Measurements from ENCODE around the gene ADAM8.

ADAM8 gene

DNA sequence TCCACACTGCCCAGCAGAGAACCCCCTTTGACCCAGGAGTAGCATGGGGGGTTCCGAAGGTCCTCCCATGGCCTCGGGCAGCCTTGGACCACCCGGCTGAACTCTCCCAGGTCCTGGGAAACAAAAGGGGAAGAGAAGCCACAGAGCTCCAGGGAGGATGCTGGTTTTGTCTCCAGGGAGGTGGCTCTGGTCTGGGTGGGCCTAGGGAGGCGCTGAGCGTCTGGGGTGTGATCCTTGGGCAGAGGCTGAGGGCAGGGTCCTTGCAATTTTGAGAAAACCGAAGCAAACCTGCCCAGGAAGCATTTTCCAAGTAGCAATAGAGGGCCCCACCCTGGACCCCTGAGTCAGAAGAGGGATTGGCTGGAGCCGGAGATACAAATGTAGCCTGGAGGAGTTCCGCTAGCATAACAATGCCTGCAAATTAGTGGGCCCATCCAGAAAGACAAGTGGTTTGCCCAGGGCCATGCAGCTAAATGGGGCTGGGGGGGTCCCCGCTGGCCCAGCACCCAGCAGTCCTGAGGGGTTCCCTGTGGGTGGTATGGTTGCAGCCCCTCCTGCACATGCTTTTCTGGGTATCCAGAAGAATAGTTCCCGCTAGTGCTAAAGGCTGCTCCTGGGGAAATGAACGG, 44.6 kb downstream of the ADAM8 start:
- Histone ChIP-seq H3K27me3 (ENCODE audit: control insufficient read depth in 2 of 2, insufficient read depth in 2 of 2, low read length in 2 of 2) (peaks cover 17 to 18% of the 10 kb centered on the region in 2 donors), H3K36me3 (ENCODE audit: control insufficient read depth in 2 of 2, insufficient read depth in 2 of 2, low read length in 2 of 2) (no peaks in the 10 kb centered on the region), H3K9ac (ENCODE audit: low read depth in 1 of 2, low read length in 2 of 2) (no peak overlapping the region), H3K9me3 (ENCODE audit: control insufficient read depth in 2 of 2, low read length in 2 of 2) (no peaks in the 10 kb centered on the region), H3K4me1 (ENCODE audit: control insufficient read depth in 2 of 2, insufficient read depth in 2 of 2, low read length in 2 of 2) (no peaks in the 10 kb centered on the region), H3K27ac (ENCODE audit: low read depth in 2 of 2, low read length in 2 of 2) (no peak overlapping the region), H3K4me3 (ENCODE audit: low read length in 2 of 2) (no peak overlapping the region)

DNA sequence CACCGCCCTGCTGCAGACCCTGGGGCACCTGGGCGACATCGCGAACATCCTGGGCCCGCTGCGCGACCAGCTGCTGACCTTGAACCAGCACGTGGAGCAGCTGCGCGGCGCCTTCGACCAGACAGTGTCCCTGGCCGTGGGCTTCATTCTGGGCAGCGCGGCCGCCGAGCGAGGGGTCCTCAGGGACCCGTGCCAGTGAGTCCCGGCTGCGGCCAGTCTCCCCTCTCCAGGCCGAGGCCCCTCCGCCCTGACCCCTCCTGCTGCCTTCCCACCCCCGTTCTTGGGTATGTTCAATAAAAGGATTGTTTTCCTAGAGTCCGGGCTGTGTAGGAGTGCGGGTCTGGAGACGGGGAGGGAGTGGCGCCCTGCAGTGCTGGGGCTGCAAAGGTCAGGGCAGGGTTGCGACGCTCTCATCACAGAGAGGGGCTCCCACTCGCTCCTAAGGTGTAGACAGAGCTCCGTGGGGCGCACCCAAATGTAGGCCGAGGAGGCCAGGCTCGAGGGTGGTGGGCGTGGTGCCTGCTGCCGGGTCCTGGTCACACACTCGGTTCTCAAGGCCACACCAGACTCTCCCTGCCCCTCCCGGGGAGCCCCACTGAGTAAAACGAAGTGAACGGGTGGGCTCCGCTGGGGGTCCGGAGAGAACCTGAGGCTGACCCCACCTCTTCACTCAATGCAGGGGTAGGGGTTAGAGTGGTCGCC, 45.3 kb downstream of the ADAM8 start:
- no peak overlapping the region for H3K4me3 ChIP-seq (ENCODE audit: low read length in 2 of 2)
- H3K27me3 ChIP-seq (ENCODE audit: control insufficient read depth in 2 of 2, insufficient read depth in 2 of 2, low read length in 2 of 2) = peaks cover 18 to 22% of the 10 kb centered on the region in 2 donors

DNA sequence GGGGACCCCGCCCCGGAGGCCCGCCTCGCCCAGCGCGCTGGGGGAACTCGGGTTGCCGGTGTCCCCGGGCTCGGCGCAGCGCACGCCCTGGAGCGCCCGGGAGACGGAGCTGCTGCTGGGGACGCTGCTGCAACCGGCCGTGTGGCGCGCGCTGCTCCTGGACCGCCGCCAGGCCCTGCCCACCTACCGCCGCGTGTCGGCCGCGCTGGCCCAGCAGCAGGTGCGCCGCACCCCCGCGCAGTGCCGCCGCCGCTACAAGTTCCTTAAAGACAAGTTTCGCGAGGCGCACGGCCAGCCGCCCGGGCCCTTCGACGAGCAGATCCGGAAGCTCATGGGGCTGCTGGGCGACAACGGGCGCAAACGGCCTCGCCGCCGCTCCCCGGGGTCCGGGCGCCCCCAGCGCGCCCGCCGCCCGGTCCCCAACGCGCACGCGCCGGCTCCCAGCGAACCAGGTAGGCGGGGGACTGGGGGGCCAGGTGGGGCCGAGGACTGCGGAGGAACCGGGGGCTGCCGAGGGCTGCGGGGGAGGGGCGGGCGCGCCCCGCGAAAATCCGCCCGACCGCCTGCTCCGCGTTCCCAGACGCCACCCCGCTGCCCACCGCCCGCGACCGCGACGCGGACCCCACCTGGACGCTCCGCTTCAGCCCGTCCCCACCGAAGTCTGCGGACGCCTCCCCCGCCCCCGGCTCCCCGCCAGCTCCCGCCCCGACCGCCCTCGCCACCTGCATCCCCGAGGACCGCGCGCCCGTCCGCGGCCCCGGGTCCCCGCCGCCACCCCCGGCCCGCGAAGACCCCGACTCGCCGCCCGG, 46.1 kb downstream of the ADAM8 start:
- H3K27me3 ChIP-seq (ENCODE audit: control insufficient read depth in 2 of 2, insufficient read depth in 2 of 2, low read length in 2 of 2) = peaks cover 15 to 22% of the 10 kb centered on the region in 2 donors
- no peak overlapping the region for H3K9ac ChIP-seq (ENCODE audit: low read depth in 1 of 2, low read length in 2 of 2)
- no peaks in the 10 kb centered on the region for H3K4me1 ChIP-seq (ENCODE audit: control insufficient read depth in 2 of 2, insufficient read depth in 2 of 2, low read length in 2 of 2)
- no peak overlapping the region for H3K27ac ChIP-seq (ENCODE audit: low read depth in 2 of 2, low read length in 2 of 2)
- no peaks in the 10 kb centered on the region for H3K36me3 ChIP-seq (ENCODE audit: control insufficient read depth in 2 of 2, insufficient read depth in 2 of 2, low read length in 2 of 2)
- no peak overlapping the region for H3K4me3 ChIP-seq (ENCODE audit: low read length in 2 of 2)
- no peaks in the 10 kb centered on the region for H3K9me3 ChIP-seq (ENCODE audit: control insufficient read depth in 2 of 2, low read length in 2 of 2)

More for the DNA sequence above, 45.3 kb downstream of the ADAM8 start:
- H3K9me3 ChIP-seq (ENCODE audit: control insufficient read depth in 2 of 2, low read length in 2 of 2) = no peaks in the 10 kb centered on the region
- no peak overlapping the region for H3K27ac ChIP-seq (ENCODE audit: low read depth in 2 of 2, low read length in 2 of 2)
- no peak overlapping the region for H3K9ac ChIP-seq (ENCODE audit: low read depth in 1 of 2, low read length in 2 of 2)
- H3K4me1 ChIP-seq (ENCODE audit: control insufficient read depth in 2 of 2, insufficient read depth in 2 of 2, low read length in 2 of 2) = no peaks in the 10 kb centered on the region
- H3K36me3 ChIP-seq (ENCODE audit: control insufficient read depth in 2 of 2, insufficient read depth in 2 of 2, low read length in 2 of 2) = no peaks in the 10 kb centered on the region

DNA sequence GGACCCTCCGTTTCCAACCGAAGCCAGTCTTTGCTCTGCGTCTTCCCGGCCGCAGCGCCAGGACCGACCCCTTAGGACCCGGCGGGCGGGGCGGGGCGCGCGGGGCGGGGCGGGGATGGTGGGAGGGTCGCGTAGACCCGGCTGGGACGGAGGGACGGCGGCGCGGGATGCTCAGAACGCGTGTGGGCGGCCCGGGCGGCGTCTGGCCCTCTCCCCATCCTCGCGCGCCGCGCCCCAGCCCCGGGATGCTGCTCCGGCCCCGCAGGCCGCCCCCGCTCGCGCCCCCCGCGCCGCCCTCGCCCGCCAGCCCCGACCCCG, 46.7 kb downstream of the ADAM8 start, which contains the start of gene UTF1:
Gene UTF1 (plus strand): TSS at position 174 of the 318 bp plus-strand sequence. CDS start 72 bp downstream, at position 246.
- Histone ChIP-seq H3K4me1 (ENCODE audit: control insufficient read depth in 2 of 2, insufficient read depth in 2 of 2, low read length in 2 of 2) (no peaks in the 10 kb centered on the region), H3K9ac (ENCODE audit: low read depth in 1 of 2, low read length in 2 of 2) (no peak within 1 kb of the TSS), H3K9me3 (ENCODE audit: control insufficient read depth in 2 of 2, low read length in 2 of 2) (no peaks in the 10 kb centered on the region), H3K36me3 (ENCODE audit: control insufficient read depth in 2 of 2, insufficient read depth in 2 of 2, low read length in 2 of 2) (no peaks in the 10 kb centered on the region), H3K27ac (ENCODE audit: low read depth in 2 of 2, low read length in 2 of 2) (no peak within 1 kb of the TSS), H3K4me3 (ENCODE audit: low read length in 2 of 2) (no peak within 1 kb of the TSS), H3K27me3 (ENCODE audit: control insufficient read depth in 2 of 2, insufficient read depth in 2 of 2, low read length in 2 of 2) (peaks cover 15 to 22% of the 10 kb centered on the region in 2 donors)

DNA sequence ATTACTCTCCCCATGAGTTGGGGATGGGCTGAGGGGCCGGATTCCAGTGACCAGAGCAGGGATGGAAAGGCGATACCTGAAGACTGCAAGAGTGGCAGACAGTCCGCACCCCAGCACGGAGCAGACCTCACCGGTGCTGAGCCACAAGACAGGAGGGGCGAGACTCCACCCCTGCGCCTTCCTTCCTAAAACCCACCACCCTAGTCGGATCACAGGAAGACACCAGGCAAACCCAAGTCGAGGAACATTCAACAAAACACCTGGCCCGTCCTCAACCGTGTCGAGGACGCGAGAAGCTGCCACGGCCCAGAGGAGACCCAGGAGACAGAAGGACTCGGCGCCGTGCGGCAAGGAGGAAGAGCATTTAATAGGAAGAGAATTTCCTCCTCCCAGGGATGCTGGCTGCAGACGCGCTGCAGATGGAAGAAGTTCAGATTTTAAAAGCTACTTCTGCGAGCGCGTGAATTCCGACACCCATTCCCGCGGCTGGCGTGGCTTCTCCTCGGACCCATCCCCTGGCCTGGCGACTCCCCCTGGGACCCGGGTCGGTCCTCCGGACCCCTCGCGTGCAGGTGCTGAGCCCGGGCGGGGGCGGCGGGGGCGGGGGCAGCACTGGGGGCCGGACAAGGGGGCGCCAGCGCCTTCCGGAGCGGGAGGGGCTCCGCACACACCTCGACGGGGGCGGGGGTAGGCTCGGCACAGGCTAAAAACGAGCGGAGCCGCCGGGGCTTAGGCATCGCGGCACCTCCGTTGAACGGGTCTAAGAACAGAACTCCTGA, 47.2 kb downstream of the ADAM8 start:
- H3K27me3 ChIP-seq (ENCODE audit: control insufficient read depth in 2 of 2, insufficient read depth in 2 of 2, low read length in 2 of 2) = peaks cover 15 to 22% of the 10 kb centered on the region in 2 donors

DNA sequence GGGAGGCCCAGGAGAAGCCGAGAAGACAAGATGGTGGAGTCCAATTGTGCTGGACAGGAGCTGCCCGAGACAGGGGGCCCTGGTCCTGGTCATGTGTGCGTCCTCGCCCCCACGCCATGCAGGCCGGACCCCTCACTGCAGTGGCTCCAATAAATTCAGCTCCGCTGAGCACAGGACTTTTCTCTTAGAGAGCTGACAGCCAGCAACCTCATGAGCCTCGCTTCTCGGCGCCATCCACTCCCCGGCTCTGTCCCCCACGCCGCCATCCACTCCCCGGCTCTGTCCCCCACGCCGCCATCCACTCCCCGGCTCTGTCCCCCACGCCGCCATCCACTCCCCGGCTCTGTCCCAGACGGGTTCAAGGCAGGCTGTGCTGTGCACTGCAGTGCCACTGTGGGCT, 49.4 kb downstream of the ADAM8 start:
- H3K4me1 ChIP-seq (ENCODE audit: control insufficient read depth in 2 of 2, insufficient read depth in 2 of 2, low read length in 2 of 2) = no peaks in the 10 kb centered on the region
- no peaks in the 10 kb centered on the region for H3K36me3 ChIP-seq (ENCODE audit: control insufficient read depth in 2 of 2, insufficient read depth in 2 of 2, low read length in 2 of 2)
- H3K27me3 ChIP-seq (ENCODE audit: control insufficient read depth in 2 of 2, insufficient read depth in 2 of 2, low read length in 2 of 2) = peaks cover 15 to 20% of the 10 kb centered on the region in 2 donors
- H3K9ac ChIP-seq (ENCODE audit: low read depth in 1 of 2, low read length in 2 of 2) = no peak overlapping the region
- no peak overlapping the region for H3K27ac ChIP-seq (ENCODE audit: low read depth in 2 of 2, low read length in 2 of 2)
- no peaks in the 10 kb centered on the region for H3K9me3 ChIP-seq (ENCODE audit: control insufficient read depth in 2 of 2, low read length in 2 of 2)
- no peak overlapping the region for H3K4me3 ChIP-seq (ENCODE audit: low read length in 2 of 2)

More for the DNA sequence above, 47.2 kb downstream of the ADAM8 start:
- Histone ChIP-seq H3K9me3 (ENCODE audit: control insufficient read depth in 2 of 2, low read length in 2 of 2) (no peaks in the 10 kb centered on the region), H3K4me1 (ENCODE audit: control insufficient read depth in 2 of 2, insufficient read depth in 2 of 2, low read length in 2 of 2) (no peaks in the 10 kb centered on the region), H3K4me3 (ENCODE audit: low read length in 2 of 2) (no peak overlapping the region), H3K36me3 (ENCODE audit: control insufficient read depth in 2 of 2, insufficient read depth in 2 of 2, low read length in 2 of 2) (no peaks in the 10 kb centered on the region), H3K27ac (ENCODE audit: low read depth in 2 of 2, low read length in 2 of 2) (no peak overlapping the region), H3K9ac (ENCODE audit: low read depth in 1 of 2, low read length in 2 of 2) (no peak overlapping the region)

DNA sequence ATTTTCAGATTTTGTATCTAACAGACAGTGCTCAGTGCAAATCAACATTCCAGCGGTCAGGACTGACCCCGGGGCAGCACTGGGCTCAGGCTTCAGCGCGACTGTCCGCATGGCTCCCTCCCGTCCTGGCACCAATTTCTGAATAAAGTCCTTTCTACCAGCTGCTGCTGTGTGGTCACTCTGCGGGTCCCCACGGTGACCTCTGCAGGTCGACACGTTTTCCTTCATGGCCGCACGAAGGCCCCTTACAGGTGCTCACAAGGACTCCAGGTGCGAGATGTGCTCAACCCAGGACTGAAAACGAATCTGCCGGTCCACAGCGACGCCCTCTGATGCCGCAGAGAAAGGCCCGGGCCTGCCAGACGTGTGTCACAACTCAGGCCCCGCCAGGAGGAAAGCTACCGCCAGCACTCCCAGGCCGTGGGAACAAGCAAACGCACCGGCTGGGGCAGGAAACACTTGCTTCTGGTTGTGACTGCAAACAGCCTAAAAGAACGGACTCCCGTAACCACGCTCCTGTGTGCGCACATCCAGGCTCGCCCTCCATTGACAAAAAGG, 50.3 kb downstream of the ADAM8 start:
- H3K4me1 ChIP-seq (ENCODE audit: control insufficient read depth in 2 of 2, insufficient read depth in 2 of 2, low read length in 2 of 2) = no peaks in the 10 kb centered on the region
- no peaks in the 10 kb centered on the region for H3K9me3 ChIP-seq (ENCODE audit: control insufficient read depth in 2 of 2, low read length in 2 of 2)
- H3K27ac ChIP-seq (ENCODE audit: low read depth in 2 of 2, low read length in 2 of 2) = no peak overlapping the region
- H3K4me3 ChIP-seq (ENCODE audit: low read length in 2 of 2) = no peak overlapping the region
- H3K27me3 ChIP-seq (ENCODE audit: control insufficient read depth in 2 of 2, insufficient read depth in 2 of 2, low read length in 2 of 2) = peaks cover 7 to 17% of the 10 kb centered on the region in 2 donors
- no peaks in the 10 kb centered on the region for H3K36me3 ChIP-seq (ENCODE audit: control insufficient read depth in 2 of 2, insufficient read depth in 2 of 2, low read length in 2 of 2)
- no peak overlapping the region for H3K9ac ChIP-seq (ENCODE audit: low read depth in 1 of 2, low read length in 2 of 2)

DNA sequence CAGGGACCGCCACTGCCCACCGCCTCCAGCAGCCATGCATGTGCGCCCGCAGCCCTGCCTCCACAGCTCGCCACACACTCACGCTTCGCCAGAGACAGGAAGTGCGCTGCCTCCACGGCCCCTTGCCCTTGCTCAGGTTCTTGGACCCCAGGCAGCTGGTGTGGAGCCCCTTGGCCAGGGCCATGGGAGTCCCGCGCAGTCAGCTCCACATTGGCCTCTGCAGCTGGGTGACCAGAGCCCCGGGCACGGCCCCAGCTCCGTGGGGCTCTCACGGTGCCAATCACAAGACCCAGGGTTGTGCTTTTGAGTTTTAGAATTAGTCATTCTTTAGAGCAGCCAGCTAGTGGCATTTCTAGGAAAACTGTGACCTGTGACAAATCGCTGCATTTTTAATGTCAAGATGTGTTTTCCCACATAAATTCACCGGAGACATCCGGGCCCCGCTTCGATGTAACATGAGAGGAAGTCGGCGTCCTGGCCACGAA, 50.9 kb downstream of the ADAM8 start:
- no peaks in the 10 kb centered on the region for H3K4me1 ChIP-seq (ENCODE audit: control insufficient read depth in 2 of 2, insufficient read depth in 2 of 2, low read length in 2 of 2)

DNA sequence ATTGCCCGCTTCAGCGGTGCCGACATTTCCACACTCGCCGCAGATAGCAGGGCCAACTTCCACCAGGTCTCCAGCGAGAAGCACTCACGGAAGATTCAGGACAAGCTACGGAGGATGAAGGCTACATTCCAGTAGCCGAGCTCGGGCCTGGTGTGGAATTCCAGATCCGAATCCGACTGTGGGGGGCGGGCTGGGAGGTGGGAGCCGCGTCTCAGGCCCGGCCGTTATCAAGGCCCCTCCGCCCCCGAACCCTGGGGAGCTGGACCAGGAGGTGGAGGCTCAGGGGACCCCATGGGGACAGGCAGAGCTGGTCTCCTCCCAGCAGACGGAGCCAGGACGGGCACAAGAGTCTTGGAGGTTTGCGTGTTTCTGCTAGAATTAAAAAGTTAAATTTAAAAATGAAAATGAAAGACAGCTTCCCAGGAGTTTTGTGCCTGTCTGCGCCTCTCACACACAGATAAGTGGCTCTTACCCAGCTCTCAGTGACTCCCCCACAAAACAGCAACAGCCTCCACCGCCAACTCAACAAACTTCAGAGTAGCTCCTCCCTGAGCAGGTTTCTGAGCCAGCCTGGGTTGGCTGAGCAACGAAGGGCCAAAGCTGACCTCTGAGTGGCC, 51.8 kb downstream of the ADAM8 start:
- Histone ChIP-seq H3K36me3 (ENCODE audit: control insufficient read depth in 2 of 2, insufficient read depth in 2 of 2, low read length in 2 of 2) (no peaks in the 10 kb centered on the region), H3K4me1 (ENCODE audit: control insufficient read depth in 2 of 2, insufficient read depth in 2 of 2, low read length in 2 of 2) (no peaks in the 10 kb centered on the region), H3K27ac (ENCODE audit: low read depth in 2 of 2, low read length in 2 of 2) (no peak overlapping the region), H3K27me3 (ENCODE audit: control insufficient read depth in 2 of 2, insufficient read depth in 2 of 2, low read length in 2 of 2) (peaks cover 5 to 17% of the 10 kb centered on the region in 2 donors), H3K9ac (ENCODE audit: low read depth in 1 of 2, low read length in 2 of 2) (no peak overlapping the region), H3K9me3 (ENCODE audit: control insufficient read depth in 2 of 2, low read length in 2 of 2) (no peaks in the 10 kb centered on the region), H3K4me3 (ENCODE audit: low read length in 2 of 2) (no peak overlapping the region)

More for the DNA sequence above, 50.9 kb downstream of the ADAM8 start:
- Histone ChIP-seq H3K9me3 (ENCODE audit: control insufficient read depth in 2 of 2, low read length in 2 of 2) (no peaks in the 10 kb centered on the region), H3K27me3 (ENCODE audit: control insufficient read depth in 2 of 2, insufficient read depth in 2 of 2, low read length in 2 of 2) (peaks cover 5 to 17% of the 10 kb centered on the region in 2 donors), H3K36me3 (ENCODE audit: control insufficient read depth in 2 of 2, insufficient read depth in 2 of 2, low read length in 2 of 2) (no peaks in the 10 kb centered on the region), H3K27ac (ENCODE audit: low read depth in 2 of 2, low read length in 2 of 2) (no peak overlapping the region), H3K9ac (ENCODE audit: low read depth in 1 of 2, low read length in 2 of 2) (no peak overlapping the region), H3K4me3 (ENCODE audit: low read length in 2 of 2) (no peak overlapping the region)
